Measurements from ENCODE around the gene MIAT. TPM values are rescaled to one million over a fixed set of nuclear protein-coding genes. Genes with fewer than 3 reads are reported as not detected.
A peak's percentile ranks its signal among the peaks of the same experiment; 100 is the strongest.

Gene MIAT
- 6.8 TPM for total RNA-seq
- polyA plus RNA-seq (ENCODE audit: insufficient read depth, low read depth, low replicate concordance), result 0.04 TPM
- long read RNA-seq, donor 1, result 0 reads
- long read RNA-seq, donor 2, result 0 reads
- long read RNA-seq, donor 3, result 0 reads
- long read RNA-seq, donor 4, result 0 reads
- long read RNA-seq, donor 5, result 0 reads
- long read RNA-seq, donor 6, result 0 reads
- long read RNA-seq, donor 7, partial matches to known transcripts, result 0 of 3 reads
- long read RNA-seq, donor 7, other reads (novel, unspliced or antisense), result 3 of 3 reads
- long read RNA-seq, donor 8, result 0 reads
- long read RNA-seq, donor 9, result 0 reads
- long read RNA-seq, donor 10, result 0 reads

DNA sequence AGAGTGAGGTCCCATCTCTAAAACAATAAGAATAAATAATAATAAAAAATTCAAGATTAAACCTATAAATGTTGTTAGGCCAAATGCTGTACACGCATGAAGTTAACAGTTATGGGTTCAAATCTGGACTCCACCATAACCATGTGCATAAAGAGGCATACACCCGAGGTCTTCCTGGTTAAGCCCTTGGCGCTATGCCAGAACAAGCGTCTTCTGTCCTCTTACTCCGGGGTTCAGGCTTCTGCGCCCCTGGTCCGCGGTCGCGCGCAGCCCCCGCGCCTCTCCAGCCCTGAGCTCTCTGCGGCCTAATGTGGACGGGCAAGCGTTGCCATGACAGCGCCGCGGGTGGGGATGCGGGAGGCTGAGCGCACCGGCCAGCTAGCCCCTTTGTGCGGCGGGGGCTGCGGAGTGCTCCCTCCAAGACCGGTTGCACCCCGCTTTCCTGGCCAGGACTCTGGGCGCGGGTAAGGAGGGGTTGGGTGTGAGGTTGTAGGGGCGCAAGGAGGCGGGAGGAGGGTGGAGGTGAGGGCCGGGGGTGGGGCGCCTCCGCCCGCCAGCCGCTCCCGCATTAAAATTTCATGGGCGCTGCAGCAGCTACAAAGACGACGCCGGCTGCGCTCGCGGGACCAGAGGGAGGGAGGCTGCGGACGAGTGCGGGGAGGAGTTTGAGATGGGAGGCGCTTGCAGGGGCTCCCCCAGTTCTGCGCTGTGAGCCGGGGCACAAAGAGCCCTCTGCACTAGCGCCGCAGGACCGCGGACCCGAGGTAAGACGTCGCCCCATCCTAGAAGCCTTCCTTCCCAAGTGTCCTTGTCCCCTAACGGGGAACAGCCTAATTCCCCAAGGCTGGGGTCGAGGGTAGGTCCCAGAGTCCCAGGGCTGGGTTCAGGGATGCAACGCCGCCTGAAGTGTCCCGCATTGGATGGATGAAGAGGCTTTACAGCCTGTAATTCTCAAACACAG, at the start of gene MIAT:
TSS of gene MIAT (plus strand) at position 698 of the 961 bp plus-strand sequence.
- H3K27me3 ChIP-seq (ENCODE audit: control insufficient read depth, insufficient read depth, low read length), result peaks cover 25% of the 10 kb centered on the region
- H3K36me3 ChIP-seq (ENCODE audit: control insufficient read depth in 2 of 3, insufficient read depth in 3 of 3, low read length in 3 of 3), result no peaks in the 10 kb centered on the region
- TF ChIP-seq, protein P1, sequence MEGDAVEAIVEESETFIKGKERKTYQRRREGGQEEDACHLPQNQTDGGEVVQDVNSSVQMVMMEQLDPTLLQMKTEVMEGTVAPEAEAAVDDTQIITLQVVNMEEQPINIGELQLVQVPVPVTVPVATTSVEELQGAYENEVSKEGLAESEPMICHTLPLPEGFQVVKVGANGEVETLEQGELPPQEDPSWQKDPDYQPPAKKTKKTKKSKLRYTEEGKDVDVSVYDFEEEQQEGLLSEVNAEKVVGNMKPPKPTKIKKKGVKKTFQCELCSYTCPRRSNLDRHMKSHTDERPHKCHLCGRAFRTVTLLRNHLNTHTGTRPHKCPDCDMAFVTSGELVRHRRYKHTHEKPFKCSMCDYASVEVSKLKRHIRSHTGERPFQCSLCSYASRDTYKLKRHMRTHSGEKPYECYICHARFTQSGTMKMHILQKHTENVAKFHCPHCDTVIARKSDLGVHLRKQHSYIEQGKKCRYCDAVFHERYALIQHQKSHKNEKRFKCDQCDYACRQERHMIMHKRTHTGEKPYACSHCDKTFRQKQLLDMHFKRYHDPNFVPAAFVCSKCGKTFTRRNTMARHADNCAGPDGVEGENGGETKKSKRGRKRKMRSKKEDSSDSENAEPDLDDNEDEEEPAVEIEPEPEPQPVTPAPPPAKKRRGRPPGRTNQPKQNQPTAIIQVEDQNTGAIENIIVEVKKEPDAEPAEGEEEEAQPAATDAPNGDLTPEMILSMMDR (IDR thresholded peaks at IDR 0.05; ENCODE audit: borderline replicate concordance, extremely low read depth, insufficient read depth), result no peak
- peak in 4 of 5 donors; percentile 52 to 72 (median 60) for DNase-seq
- no peak for FAIRE-seq
- H3K4me1 ChIP-seq (ENCODE audit: control insufficient read depth in 2 of 3, insufficient read depth in 2 of 3, low read depth in 1 of 3, low read length in 3 of 3), result peaks cover 0 to 6% (median 0%) of the 10 kb centered on the region in 3 donors
- no peak within 1 kb of the TSS for H3K27ac ChIP-seq (ENCODE audit: low read depth in 2 of 2, low read length in 2 of 2)
- no peak within 1 kb of the TSS for H3K9ac ChIP-seq (ENCODE audit: low read length in 3 of 3)
- intact Hi-C loops (cut with DNase I), result no loop called here
- no peaks in the 10 kb centered on the region for H3K9me3 ChIP-seq (ENCODE audit: control insufficient read depth in 2 of 3, insufficient read depth in 1 of 3, low read length in 3 of 3)
- no peak within 1 kb of the TSS for H3K4me3 ChIP-seq (ENCODE audit: low read length in 3 of 3)

DNA sequence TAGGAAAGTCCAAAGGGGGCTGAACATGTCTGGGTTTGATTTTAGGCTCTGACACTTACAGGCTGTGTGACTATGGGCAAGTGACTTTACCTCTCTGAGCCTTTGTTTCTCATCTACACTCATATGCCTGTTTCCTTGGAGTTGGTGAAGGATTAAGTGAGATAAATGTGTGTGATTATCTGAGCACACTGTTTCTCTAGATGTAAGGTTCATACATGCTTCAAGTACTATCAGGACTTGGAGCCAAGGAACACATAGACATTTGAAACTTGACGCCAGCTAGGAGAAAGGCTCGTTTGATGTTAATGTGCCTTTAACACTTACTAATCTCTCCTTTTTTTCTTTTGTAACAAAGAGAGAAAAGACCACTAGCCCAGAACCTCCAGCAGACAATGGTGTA, 49.3 kb upstream of the MIAT start:
- no peaks in the 10 kb centered on the region for H3K27me3 ChIP-seq (ENCODE audit: control insufficient read depth, insufficient read depth, low read length)
- intact Hi-C loops (cut with DNase I), result no loop called here
- H3K36me3 ChIP-seq (ENCODE audit: control insufficient read depth in 2 of 3, insufficient read depth in 3 of 3, low read length in 3 of 3), result no peaks in the 10 kb centered on the region
- H3K4me1 ChIP-seq (ENCODE audit: control insufficient read depth in 2 of 3, insufficient read depth in 2 of 3, low read depth in 1 of 3, low read length in 3 of 3), result no peaks in the 10 kb centered on the region
- H3K4me3 ChIP-seq (ENCODE audit: low read length in 3 of 3), result no peak overlapping the region
- no peaks in the 10 kb centered on the region for H3K9me3 ChIP-seq (ENCODE audit: control insufficient read depth in 2 of 3, insufficient read depth in 1 of 3, low read length in 3 of 3)
- TF ChIP-seq, protein P1 (IDR thresholded peaks at IDR 0.05; ENCODE audit: borderline replicate concordance, extremely low read depth, insufficient read depth), result no peak
- no peak for FAIRE-seq
- no peak for DNase-seq
- H3K9ac ChIP-seq (ENCODE audit: low read length in 3 of 3), result no peak overlapping the region
- H3K27ac ChIP-seq (ENCODE audit: low read depth in 2 of 2, low read length in 2 of 2), result no peak overlapping the region

DNA sequence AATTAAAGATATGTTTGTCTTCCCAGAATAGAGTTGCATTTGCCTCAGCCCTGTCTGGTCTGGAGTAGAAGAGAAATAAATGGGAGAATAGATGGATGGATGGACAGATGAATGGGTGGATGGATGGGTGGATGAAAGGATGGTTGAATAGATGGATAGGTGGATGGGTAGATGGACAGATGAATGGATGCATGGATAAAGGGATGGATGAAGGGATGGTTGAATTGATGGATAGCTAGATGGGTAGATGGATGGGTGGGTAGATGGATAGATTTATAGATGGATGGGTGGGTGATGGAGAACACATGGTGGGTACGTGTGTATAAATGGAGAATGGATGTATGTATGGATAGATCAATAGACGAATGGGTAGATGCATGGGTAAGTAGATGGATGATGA, 48.1 kb upstream of the MIAT start:
- no peak for FAIRE-seq

More for the DNA sequence above, 48.1 kb upstream of the MIAT start:
- Histone ChIP-seq H3K36me3 (ENCODE audit: control insufficient read depth in 2 of 3, insufficient read depth in 3 of 3, low read length in 3 of 3) (no peaks in the 10 kb centered on the region), H3K9me3 (ENCODE audit: control insufficient read depth in 2 of 3, insufficient read depth in 1 of 3, low read length in 3 of 3) (no peaks in the 10 kb centered on the region), H3K4me3 (ENCODE audit: low read length in 3 of 3) (no peak overlapping the region), H3K27me3 (ENCODE audit: control insufficient read depth, insufficient read depth, low read length) (no peaks in the 10 kb centered on the region), H3K27ac (ENCODE audit: low read depth in 2 of 2, low read length in 2 of 2) (no peak overlapping the region), H3K9ac (ENCODE audit: low read length in 3 of 3) (no peak overlapping the region), H3K4me1 (ENCODE audit: control insufficient read depth in 2 of 3, insufficient read depth in 2 of 3, low read depth in 1 of 3, low read length in 3 of 3) (no peaks in the 10 kb centered on the region)
- intact Hi-C loops (cut with DNase I), result no loop called here
- no peak for DNase-seq
- TF ChIP-seq, protein P1 (IDR thresholded peaks at IDR 0.05; ENCODE audit: borderline replicate concordance, extremely low read depth, insufficient read depth), result no peak
